Measurements from ENCODE around the gene PDXP. TPM values are rescaled to one million over a fixed set of nuclear protein-coding genes. Genes with fewer than 3 reads are reported as not detected.

Gene PDXP
- total and polyA plus RNA-seq, 2 of the 13 experiments (the other 11 are each of a cell fraction or from before 2014, with no cell fraction given), result 58.2 to 70.6 TPM

- TF ChIP-seq ZNF572 (CRISPR knock-in tag; IDR thresholded peaks at IDR 0.05) (no peak), EEA1 (CRISPR knock-in tag; IDR thresholded peaks at IDR 0.05; ENCODE audit: borderline replicate concordance) (no peak), ZSCAN20 (CRISPR knock-in tag; IDR thresholded peaks at IDR 0.05; ENCODE audit: borderline replicate concordance) (no peak), ARNT (IDR thresholded peaks at IDR 0.05) (no peak), ELF1 (CRISPR knock-in tag; IDR thresholded peaks at IDR 0.05) (peak; percentile 70), FOXP1 (IDR thresholded peaks at IDR 0.05) (no peak), FOXP1 (CRISPR knock-in tag; IDR thresholded peaks at IDR 0.05) (no peak), NFKBIZ (CRISPR knock-in tag; IDR thresholded peaks at IDR 0.05) (no peak), PPARG (CRISPR knock-in tag; conservative IDR thresholded peaks at IDR 0.05) (no peak), ZIK1 (CRISPR knock-in tag; IDR thresholded peaks at IDR 0.05; ENCODE audit: borderline replicate concordance, low read depth) (no peak), CHCHD3 (CRISPR knock-in tag; IDR thresholded peaks at IDR 0.05) (no peak), GMEB2 (CRISPR knock-in tag; IDR thresholded peaks at IDR 0.05; ENCODE audit: low read depth) (no peak), TSC22D2 (CRISPR knock-in tag; IDR thresholded peaks at IDR 0.05; ENCODE audit: borderline replicate concordance) (no peak), ZUFSP (CRISPR knock-in tag; IDR thresholded peaks at IDR 0.05; ENCODE audit: borderline replicate concordance) (no peak), ZNF160 (CRISPR knock-in tag; IDR thresholded peaks at IDR 0.05) (no peak), ZSCAN12 (CRISPR knock-in tag; IDR thresholded peaks at IDR 0.05) (no peak)
- TF ChIP-seq, protein P1, sequence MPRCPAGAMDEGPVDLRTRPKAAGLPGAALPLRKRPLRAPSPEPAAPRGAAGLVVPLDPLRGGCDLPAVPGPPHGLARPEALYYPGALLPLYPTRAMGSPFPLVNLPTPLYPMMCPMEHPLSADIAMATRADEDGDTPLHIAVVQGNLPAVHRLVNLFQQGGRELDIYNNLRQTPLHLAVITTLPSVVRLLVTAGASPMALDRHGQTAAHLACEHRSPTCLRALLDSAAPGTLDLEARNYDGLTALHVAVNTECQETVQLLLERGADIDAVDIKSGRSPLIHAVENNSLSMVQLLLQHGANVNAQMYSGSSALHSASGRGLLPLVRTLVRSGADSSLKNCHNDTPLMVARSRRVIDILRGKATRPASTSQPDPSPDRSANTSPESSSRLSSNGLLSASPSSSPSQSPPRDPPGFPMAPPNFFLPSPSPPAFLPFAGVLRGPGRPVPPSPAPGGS (CRISPR knock-in tag; IDR thresholded peaks at IDR 0.05), result 0 out of 2 replicates have a peak, but pooled peaks have one; percentile 27
- TF ChIP-seq, protein P2, sequence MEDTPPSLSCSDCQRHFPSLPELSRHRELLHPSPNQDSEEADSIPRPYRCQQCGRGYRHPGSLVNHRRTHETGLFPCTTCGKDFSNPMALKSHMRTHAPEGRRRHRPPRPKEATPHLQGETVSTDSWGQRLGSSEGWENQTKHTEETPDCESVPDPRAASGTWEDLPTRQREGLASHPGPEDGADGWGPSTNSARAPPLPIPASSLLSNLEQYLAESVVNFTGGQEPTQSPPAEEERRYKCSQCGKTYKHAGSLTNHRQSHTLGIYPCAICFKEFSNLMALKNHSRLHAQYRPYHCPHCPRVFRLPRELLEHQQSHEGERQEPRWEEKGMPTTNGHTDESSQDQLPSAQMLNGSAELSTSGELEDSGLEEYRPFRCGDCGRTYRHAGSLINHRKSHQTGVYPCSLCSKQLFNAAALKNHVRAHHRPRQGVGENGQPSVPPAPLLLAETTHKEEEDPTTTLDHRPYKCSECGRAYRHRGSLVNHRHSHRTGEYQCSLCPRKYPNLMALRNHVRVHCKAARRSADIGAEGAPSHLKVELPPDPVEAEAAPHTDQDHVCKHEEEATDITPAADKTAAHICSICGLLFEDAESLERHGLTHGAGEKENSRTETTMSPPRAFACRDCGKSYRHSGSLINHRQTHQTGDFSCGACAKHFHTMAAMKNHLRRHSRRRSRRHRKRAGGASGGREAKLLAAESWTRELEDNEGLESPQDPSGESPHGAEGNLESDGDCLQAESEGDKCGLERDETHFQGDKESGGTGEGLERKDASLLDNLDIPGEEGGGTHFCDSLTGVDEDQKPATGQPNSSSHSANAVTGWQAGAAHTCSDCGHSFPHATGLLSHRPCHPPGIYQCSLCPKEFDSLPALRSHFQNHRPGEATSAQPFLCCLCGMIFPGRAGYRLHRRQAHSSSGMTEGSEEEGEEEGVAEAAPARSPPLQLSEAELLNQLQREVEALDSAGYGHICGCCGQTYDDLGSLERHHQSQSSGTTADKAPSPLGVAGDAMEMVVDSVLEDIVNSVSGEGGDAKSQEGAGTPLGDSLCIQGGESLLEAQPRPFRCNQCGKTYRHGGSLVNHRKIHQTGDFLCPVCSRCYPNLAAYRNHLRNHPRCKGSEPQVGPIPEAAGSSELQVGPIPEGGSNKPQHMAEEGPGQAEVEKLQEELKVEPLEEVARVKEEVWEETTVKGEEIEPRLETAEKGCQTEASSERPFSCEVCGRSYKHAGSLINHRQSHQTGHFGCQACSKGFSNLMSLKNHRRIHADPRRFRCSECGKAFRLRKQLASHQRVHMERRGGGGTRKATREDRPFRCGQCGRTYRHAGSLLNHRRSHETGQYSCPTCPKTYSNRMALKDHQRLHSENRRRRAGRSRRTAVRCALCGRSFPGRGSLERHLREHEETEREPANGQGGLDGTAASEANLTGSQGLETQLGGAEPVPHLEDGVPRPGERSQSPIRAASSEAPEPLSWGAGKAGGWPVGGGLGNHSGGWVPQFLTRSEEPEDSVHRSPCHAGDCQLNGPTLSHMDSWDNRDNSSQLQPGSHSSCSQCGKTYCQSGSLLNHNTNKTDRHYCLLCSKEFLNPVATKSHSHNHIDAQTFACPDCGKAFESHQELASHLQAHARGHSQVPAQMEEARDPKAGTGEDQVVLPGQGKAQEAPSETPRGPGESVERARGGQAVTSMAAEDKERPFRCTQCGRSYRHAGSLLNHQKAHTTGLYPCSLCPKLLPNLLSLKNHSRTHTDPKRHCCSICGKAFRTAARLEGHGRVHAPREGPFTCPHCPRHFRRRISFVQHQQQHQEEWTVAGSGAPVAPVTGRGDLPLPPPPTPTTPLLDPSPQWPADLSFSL (CRISPR knock-in tag; IDR thresholded peaks at IDR 0.05), result no peak
Observed at GRCh38 chr22:37674951-37675929, 16.7 kb downstream of the PDXP start, which contains the start of gene LGALS1 (continued).

Data from HepG2 (cell line).